GM19193 (cell line): ENCODE results near the gene NOSTRIN.

Experiments used
- POLR2A ChIP-seq: IDR thresholded peaks from 4 replicates; pipeline ENCODE4 v1.6.1; 2011; ENCODE audit not compliant: insufficient read depth, insufficient read length; ENCODE audit errors: extremely low read depth

NOSTRIN gene

DNA sequence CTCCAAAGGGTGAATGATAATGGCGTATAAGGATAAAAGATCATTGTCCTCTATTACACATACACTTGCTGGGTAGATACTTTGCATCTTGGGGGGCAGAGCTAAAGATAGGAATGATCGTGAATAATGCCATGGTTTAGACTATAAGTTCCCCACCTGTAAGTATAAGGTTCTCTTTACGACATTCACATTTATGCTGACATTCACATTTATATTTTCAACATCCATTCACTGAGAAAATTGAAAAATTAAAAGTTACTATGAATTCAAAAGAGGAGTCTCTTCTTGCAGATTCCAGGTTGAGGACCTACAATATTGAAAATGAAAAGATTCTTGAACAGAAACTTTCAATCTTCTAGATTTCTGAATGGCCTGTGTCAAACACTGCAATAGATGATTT is 89.9 kb downstream of the NOSTRIN start:
- TF ChIP-seq POLR2A, result no peak

DNA sequence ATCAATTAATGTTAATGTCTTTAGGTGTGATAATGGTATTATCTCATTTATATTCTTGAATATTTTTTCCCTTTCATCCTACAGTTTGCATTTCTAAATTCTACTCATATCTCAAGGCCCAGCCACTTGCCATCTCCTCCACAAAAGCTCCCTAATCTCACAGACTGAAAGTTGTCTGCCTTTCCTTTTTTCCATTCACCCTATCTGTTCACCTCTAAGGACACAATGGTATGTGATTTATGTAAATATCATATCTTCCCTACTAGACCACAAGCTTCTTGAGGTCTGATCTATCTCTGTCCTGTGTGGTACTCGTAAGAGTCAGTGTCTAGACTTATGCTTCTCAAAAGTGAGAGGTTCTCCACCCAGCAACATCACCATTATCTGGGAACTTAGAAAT is 91.7 kb downstream of the NOSTRIN start:
- TF ChIP-seq POLR2A, result no peak

GRCh38 chr2:168894720-168895119 is 92.3 kb downstream of the NOSTRIN start:
- no peak for TF ChIP-seq POLR2A

GRCh38 chr2:168895771-168896170 is 93.3 kb downstream of the NOSTRIN start:
- TF ChIP-seq POLR2A, result no peak

GRCh38 chr2:168896783-168897182 is 94.3 kb downstream of the NOSTRIN start:
- no peak for TF ChIP-seq POLR2A

- TF ChIP-seq POLR2A, result no peak
Measured at GRCh38 chr2:168897449-168897848, 95.0 kb downstream of the NOSTRIN start.

DNA sequence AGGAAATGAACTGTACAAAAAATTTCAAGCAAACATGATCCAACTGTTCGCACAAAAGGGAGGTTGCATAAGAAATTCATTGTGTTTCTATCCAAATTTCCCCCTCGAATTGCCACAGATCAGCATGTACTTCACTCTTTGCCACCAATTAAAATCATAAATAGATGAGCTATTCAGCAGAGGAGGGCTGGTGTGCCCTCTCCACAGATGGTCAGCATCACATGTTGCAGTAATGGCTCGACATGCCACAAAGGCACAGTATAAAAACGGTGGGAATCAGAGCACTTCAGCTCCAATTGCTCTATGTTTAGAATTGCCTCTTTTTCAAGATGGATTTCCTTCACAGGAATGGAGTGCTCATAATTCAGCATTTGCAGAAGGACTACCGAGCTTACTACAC is 98.6 kb downstream of the NOSTRIN start, which contains the start of gene G6PC2:
TSS of gene G6PC2 (plus strand) at position 289 of the 400 bp plus-strand sequence. CDS start at position 330, 41 bp downstream.
- TF ChIP-seq POLR2A, result no peak

GRCh38 chr2:168903888-168904287 is 101.5 kb downstream of the NOSTRIN start:
- TF ChIP-seq POLR2A, result no peak

DNA sequence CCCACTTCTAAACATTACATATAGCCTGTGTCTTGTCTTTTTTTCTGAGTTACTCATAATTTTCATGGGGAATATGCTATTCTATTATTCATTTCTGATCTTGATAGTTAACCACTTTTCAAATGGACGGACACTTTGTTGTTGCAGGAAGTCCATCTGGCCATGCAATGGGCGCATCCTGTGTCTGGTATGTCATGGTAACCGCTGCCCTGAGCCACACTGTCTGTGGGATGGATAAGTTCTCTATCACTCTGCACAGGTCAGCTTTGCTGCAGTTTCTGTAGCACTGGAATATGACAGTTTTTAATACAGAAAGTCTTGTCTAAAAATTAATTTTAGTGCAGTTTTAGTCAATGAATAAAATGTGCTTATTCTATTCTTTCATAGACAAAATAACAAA is 101.9 kb downstream of the NOSTRIN start:
- no peak for TF ChIP-seq POLR2A

- no peak for TF ChIP-seq POLR2A
Measured at GRCh38 chr2:168907940-168908662, 105.7 kb downstream of the NOSTRIN start.

DNA sequence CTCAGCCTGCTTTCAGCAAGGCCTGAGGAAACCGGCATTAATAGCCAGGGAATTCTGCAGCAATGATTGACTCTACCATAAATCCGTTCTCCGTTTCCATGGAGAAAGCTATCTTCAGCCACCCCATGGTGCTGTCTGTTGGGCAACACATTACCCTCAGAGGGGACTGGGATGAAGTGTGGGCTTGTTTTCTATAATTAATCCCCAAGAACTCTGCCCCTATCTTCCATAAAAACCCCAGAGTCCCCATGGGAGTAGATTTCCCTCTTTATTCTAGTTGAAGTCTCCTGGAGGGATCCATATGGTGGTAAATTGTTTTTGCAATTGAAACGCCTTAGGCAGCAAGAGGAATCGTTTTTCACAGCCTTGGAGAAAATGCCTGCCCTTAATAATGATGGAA is 107.9 kb downstream of the NOSTRIN start:
- no peak for TF ChIP-seq POLR2A

- no peak for TF ChIP-seq POLR2A
Measured at GRCh38 chr2:168912466-168912865, 110.0 kb downstream of the NOSTRIN start.

- TF ChIP-seq POLR2A, result no peak
Measured at GRCh38 chr2:168912901-168913369, 110.5 kb downstream of the NOSTRIN start.

DNA sequence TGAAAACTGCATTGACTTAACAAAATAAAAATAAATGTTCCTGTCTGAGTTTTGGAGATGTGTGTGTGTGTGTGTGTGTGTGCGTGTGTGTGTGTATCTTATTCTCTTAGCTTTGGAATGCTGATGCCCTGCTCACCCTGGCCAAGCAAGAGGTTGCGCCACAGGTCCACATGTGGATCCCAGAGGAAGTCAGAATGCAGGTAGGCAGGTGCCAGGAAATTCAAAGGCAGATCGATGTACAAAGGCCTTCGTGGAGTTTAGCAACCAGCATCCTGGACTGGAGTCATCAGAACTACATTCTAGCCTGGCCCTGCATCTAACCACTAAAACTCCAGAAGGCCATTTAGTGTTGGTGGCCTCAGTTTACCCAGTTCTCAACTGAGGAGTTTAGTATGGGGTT is 111.1 kb downstream of the NOSTRIN start:
- TF ChIP-seq POLR2A, result no peak
